HG03521 (cell line): ENCODE results near the gene UBAP2.

ENCODE experiments used
- ATAC-seq: cut with Tn5 transposase; IDR thresholded peaks from one replicate; pipeline ENCODE4 v1.9.1; 2021; ENCODE audit warnings: mild to moderate bottlenecking, moderate library complexity; ENCODE audit not compliant: unreplicated experiment

UBAP2 gene

GRCh38 chr9:34048727-34049629, at the start of gene UBAP2:
TSS of gene UBAP2 (minus strand) at chr9:34048887. CDS start at chr9:34017148, 31,739 bp downstream.
- ATAC-seq = peak; percentile 70

- peak; percentile 54 for ATAC-seq
Observed at GRCh38 chr9:34098307-34098706, 49.6 kb upstream of the UBAP2 start.

GRCh38 chr9:34097865-34098264, 49.2 kb upstream of the UBAP2 start:
- no peak for ATAC-seq

GRCh38 chr9:34096751-34097150, 48.1 kb upstream of the UBAP2 start:
- no peak for ATAC-seq

- no peak for ATAC-seq
Observed at GRCh38 chr9:34093578-34093977, 44.9 kb upstream of the UBAP2 start.

GRCh38 chr9:34089311-34089710, 40.6 kb upstream of the UBAP2 start:
- ATAC-seq = no peak

- ATAC-seq = no peak
Observed at GRCh38 chr9:34087370-34087769, 38.7 kb upstream of the UBAP2 start.

GRCh38 chr9:34086864-34087263, 38.2 kb upstream of the UBAP2 start:
- no peak for ATAC-seq

- ATAC-seq = no peak
Observed at GRCh38 chr9:34085581-34086500, 37.2 kb upstream of the UBAP2 start.

GRCh38 chr9:34084562-34084961, 35.9 kb upstream of the UBAP2 start:
- no peak for ATAC-seq

GRCh38 chr9:34079181-34079580, 30.5 kb upstream of the UBAP2 start:
- no peak for ATAC-seq

GRCh38 chr9:34072868-34073590, 24.3 kb upstream of the UBAP2 start:
- ATAC-seq = no peak

- ATAC-seq = no peak
Observed at GRCh38 chr9:34072410-34072809, 23.7 kb upstream of the UBAP2 start.

GRCh38 chr9:34070606-34071324, 22.1 kb upstream of the UBAP2 start:
- no peak for ATAC-seq

- ATAC-seq = no peak
Observed at GRCh38 chr9:34069831-34070230, 21.1 kb upstream of the UBAP2 start.

GRCh38 chr9:34065541-34065940, 16.9 kb upstream of the UBAP2 start:
- no peak for ATAC-seq

- no peak for ATAC-seq
Observed at GRCh38 chr9:34059954-34060353, 11.3 kb upstream of the UBAP2 start.

- no peak for ATAC-seq
Observed at GRCh38 chr9:34059281-34059680, 10.6 kb upstream of the UBAP2 start.

GRCh38 chr9:34049630-34050384, 1.1 kb upstream of the UBAP2 start:
- ATAC-seq = no peak
